ENCODE data around the gene ZNF716. TPM values are rescaled to one million over a fixed set of nuclear protein-coding genes. Genes with fewer than 3 reads are reported as not detected.
A peak's percentile ranks its signal among the peaks of the same experiment; 100 is the strongest.
"Not testable (repeated sequence)": the region's sequence is repeated elsewhere in the genome, so short reads cannot be mapped to it uniquely, and the experiment has no call there.

Gene ZNF716
- total RNA-seq, result not detected

DNA sequence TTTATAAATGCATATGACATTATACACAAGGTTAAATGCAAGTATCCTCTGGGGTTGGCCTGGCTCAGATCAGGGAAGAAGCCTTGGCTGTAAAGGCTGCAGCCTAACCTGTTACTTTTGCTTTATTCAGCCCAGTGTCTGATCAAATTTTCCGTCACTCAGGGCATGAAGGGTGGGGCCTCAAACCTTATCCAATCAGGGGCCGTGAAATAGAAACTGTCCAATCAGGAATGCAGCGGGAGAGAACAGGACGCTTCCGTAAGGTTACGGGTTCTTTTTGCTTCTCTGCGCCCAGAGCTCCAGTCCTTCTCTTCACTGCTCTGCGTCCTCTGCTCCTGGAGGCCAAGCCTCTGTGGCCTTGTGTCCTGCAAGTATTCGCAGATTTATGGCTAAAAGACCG is at the start of gene ZNF716:
TSS of gene ZNF716 (plus strand) at position 274 of the 400 bp plus-strand sequence. CDS start at position 386, 112 bp downstream.
- Histone ChIP-seq H3K4me1 (no peaks in the 10 kb centered on the region), H3K9me3 (peaks cover 0 to 6% (median 0%) of the 10 kb centered on the region in 4 donors), H3K27me3 (no peaks in the 10 kb centered on the region), H3K4me3 (no peak within 1 kb of the TSS), H3K27ac (replicated peaks in 1 of 4) (no peak within 1 kb of the TSS), H3K36me3 (no peaks in the 10 kb centered on the region)
- no peak for DNase-seq (ENCODE audit: extremely low spot score)
- no peak for TF ChIP-seq POLR2AphosphoS5 (IDR thresholded peaks at IDR 0.05)
- no peak for TF ChIP-seq EP300 (IDR thresholded peaks at IDR 0.05)
- TF ChIP-seq, protein P1, sequence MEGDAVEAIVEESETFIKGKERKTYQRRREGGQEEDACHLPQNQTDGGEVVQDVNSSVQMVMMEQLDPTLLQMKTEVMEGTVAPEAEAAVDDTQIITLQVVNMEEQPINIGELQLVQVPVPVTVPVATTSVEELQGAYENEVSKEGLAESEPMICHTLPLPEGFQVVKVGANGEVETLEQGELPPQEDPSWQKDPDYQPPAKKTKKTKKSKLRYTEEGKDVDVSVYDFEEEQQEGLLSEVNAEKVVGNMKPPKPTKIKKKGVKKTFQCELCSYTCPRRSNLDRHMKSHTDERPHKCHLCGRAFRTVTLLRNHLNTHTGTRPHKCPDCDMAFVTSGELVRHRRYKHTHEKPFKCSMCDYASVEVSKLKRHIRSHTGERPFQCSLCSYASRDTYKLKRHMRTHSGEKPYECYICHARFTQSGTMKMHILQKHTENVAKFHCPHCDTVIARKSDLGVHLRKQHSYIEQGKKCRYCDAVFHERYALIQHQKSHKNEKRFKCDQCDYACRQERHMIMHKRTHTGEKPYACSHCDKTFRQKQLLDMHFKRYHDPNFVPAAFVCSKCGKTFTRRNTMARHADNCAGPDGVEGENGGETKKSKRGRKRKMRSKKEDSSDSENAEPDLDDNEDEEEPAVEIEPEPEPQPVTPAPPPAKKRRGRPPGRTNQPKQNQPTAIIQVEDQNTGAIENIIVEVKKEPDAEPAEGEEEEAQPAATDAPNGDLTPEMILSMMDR (IDR thresholded peaks at IDR 0.05), result no peak
- no peak for TF ChIP-seq POLR2A (IDR thresholded peaks at IDR 0.05; ENCODE audit: low read depth)
- WGBS, result 79% methylated on average over 10 of the region's 10 CpGs
- intact Hi-C loops (cut with DNase I), result no loop called here

GRCh38 chr7:57400531-57401155 is 49.3 kb upstream of the ZNF716 start:
- WGBS, result 78% methylated on average over 10 of the region's 10 CpGs
- TF ChIP-seq POLR2AphosphoS5 (IDR thresholded peaks at IDR 0.05) (no peak), EP300 (IDR thresholded peaks at IDR 0.05) (no peak), POLR2A (IDR thresholded peaks at IDR 0.05; ENCODE audit: low read depth) (no peak)
- TF ChIP-seq, protein P1 (IDR thresholded peaks at IDR 0.05), result no peak
- peaks cover 0 to 30% (median 12%) of the 10 kb centered on the region in 4 donors for H3K9me3 ChIP-seq

GRCh38 chr7:57403051-57403450 is 46.9 kb upstream of the ZNF716 start:
- DNase-seq (ENCODE audit: extremely low spot score); H3K27ac ChIP-seq (replicated peaks in 1 of 4); H3K36me3 ChIP-seq; H3K4me3 ChIP-seq; H3K4me1 ChIP-seq; intact Hi-C loops (cut with DNase I): not testable (repeated sequence)
- peaks cover 0 to 25% (median 10%) of the 10 kb centered on the region in 4 donors for H3K9me3 ChIP-seq
- H3K27me3 ChIP-seq, result peaks cover 0 to 33% (median 0%) of the 10 kb centered on the region in 4 donors
- 81% methylated on average over 16 of the region's 16 CpGs for WGBS

More at GRCh38 chr7:57400531-57401155, 49.3 kb upstream of the ZNF716 start:
- no peak for DNase-seq (ENCODE audit: extremely low spot score)
- intact Hi-C loops (cut with DNase I), result no loop called here
- Histone ChIP-seq H3K27me3 (peaks cover 0 to 37% (median 0%) of the 10 kb centered on the region in 4 donors), H3K4me3 (no peak overlapping the region), H3K36me3 (no peaks in the 10 kb centered on the region), H3K27ac (replicated peaks in 1 of 4) (no peak overlapping the region), H3K4me1 (no peaks in the 10 kb centered on the region)

- TF ChIP-seq POLR2AphosphoS5 (IDR thresholded peaks at IDR 0.05), result no peak
- Histone ChIP-seq H3K27ac (replicated peaks in 1 of 4) (peak overlapping the region in 2 of 4 donors; percentile 38 to 76), H3K36me3 (no peaks in the 10 kb centered on the region), H3K27me3 (peaks cover 0 to 28% (median 0%) of the 10 kb centered on the region in 4 donors), H3K4me3 (peak overlapping the region in 3 of 4 donors; percentile 41 to 46 (median 43)), H3K9me3 (peaks cover 0 to 21% (median 5%) of the 10 kb centered on the region in 4 donors), H3K4me1 (no peaks in the 10 kb centered on the region)
- intact Hi-C loops (cut with DNase I), result no loop called here
- no peak for DNase-seq (ENCODE audit: extremely low spot score)
- 44% methylated on average over 36 of the region's 36 CpGs for WGBS
These were observed 46.2 kb upstream of the ZNF716 start for GRCh38 chr7:57403601-57404342.

DNA sequence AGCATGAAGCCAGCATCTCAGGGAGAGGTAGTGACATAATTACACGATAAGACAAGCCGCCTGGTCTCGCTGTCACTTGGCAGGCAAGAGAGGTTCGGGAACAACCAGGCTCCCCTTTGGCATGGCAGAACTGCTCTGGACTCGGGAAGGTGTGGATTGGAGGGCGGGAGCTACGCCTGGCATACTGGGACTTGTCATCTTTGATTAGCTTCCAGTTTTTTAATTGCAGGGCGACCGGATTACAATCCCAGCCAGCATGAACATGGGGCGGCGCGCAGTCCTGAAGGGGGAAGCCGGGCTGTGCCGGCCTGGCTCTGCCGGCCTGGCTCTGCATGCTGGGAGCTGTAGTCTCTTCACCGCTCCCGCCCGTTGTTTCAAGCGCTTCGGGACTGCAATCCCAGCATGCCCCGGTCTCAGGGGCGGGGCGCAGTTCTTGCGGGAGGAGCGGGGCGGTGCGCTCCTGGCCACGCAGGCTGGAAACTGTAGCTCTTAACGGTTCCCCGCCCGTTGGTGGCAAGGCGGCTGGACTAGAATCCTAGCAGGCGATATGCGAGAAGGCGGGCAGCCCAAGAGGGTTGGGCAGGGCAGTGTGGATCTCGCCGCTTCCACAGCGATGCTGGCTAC is 45.5 kb upstream of the ZNF716 start:
- intact Hi-C loops (cut with DNase I), result no loop called here
- Histone ChIP-seq H3K9me3 (peaks cover 0 to 17% (median 5%) of the 10 kb centered on the region in 4 donors), H3K4me1 (no peaks in the 10 kb centered on the region), H3K36me3 (no peaks in the 10 kb centered on the region), H3K27ac (replicated peaks in 1 of 4) (peak overlapping the region in 2 of 4 donors; percentile 38 to 76), H3K27me3 (peaks cover 0 to 21% (median 0%) of the 10 kb centered on the region in 4 donors), H3K4me3 (peak overlapping the region in 3 of 4 donors; percentile 41 to 46 (median 43))
- no peak for DNase-seq (ENCODE audit: extremely low spot score)
- no peak for TF ChIP-seq POLR2AphosphoS5 (IDR thresholded peaks at IDR 0.05)
- TF ChIP-seq, protein P1 (IDR thresholded peaks at IDR 0.05), result no peak
- no peak for TF ChIP-seq POLR2A (IDR thresholded peaks at IDR 0.05; ENCODE audit: low read depth)
- no peak for TF ChIP-seq EP300 (IDR thresholded peaks at IDR 0.05)
- WGBS, result 36% methylated on average over 8 of the region's 38 CpGs
